Measurements from ENCODE around the gene LGALSL.

GRCh38 chr2:64404743-64405142 is 49.2 kb upstream of the LGALSL start:
- TF ChIP-seq, protein P1, sequence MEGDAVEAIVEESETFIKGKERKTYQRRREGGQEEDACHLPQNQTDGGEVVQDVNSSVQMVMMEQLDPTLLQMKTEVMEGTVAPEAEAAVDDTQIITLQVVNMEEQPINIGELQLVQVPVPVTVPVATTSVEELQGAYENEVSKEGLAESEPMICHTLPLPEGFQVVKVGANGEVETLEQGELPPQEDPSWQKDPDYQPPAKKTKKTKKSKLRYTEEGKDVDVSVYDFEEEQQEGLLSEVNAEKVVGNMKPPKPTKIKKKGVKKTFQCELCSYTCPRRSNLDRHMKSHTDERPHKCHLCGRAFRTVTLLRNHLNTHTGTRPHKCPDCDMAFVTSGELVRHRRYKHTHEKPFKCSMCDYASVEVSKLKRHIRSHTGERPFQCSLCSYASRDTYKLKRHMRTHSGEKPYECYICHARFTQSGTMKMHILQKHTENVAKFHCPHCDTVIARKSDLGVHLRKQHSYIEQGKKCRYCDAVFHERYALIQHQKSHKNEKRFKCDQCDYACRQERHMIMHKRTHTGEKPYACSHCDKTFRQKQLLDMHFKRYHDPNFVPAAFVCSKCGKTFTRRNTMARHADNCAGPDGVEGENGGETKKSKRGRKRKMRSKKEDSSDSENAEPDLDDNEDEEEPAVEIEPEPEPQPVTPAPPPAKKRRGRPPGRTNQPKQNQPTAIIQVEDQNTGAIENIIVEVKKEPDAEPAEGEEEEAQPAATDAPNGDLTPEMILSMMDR (conservative IDR thresholded peaks at IDR 0.05), result no peak
- no peak for TF ChIP-seq EZH2 (IDR thresholded peaks at IDR 0.05; ENCODE audit: low read depth)
